Endodermal cell (in vitro differentiated cells): ENCODE data around the gene GALM. TPM values are rescaled to one million over a fixed set of nuclear protein-coding genes. Genes with fewer than 3 reads are reported as not detected.

ENCODE experiments used
- DNase-seq: peaks from one replicate; pipeline ENCODE4 v3.0.0-alpha.2; 2017
- H3K27ac ChIP-seq: 2 replicates; pipeline ENCODE4 v1.5.1; 2013; ENCODE audit warnings: mild to moderate bottlenecking, low read depth, low read length, moderate library complexity
- H3K27me3 ChIP-seq: 2 replicates; pipeline ENCODE4 v1.6.1; 2013; ENCODE audit warnings: mild to moderate bottlenecking, low read length, moderate library complexity; ENCODE audit not compliant: insufficient read depth, control insufficient read depth, poor library complexity, severe bottlenecking
- H3K36me3 ChIP-seq: 2 replicates; pipeline ENCODE4 v1.7.0; 2013; ENCODE audit warnings: mild to moderate bottlenecking, low read length, moderate library complexity; ENCODE audit not compliant: control insufficient read depth, insufficient read depth
- H3K4me1 ChIP-seq: one replicate; pipeline ENCODE4 v1.7.0; 2013; ENCODE audit warnings: low read length; ENCODE audit not compliant: control insufficient read depth, insufficient read depth
- H3K4me3 ChIP-seq: 2 replicates; pipeline ENCODE4 v1.5.1; 2013; ENCODE audit warnings: mild to moderate bottlenecking, low read length, moderate library complexity
- H3K9ac ChIP-seq: 2 replicates; pipeline ENCODE4 v1.6.1; 2013; ENCODE audit warnings: mild to moderate bottlenecking, low read length, moderate library complexity; ENCODE audit not compliant: poor library complexity, severe bottlenecking; ENCODE audit errors: extremely low read depth
- H3K9me3 ChIP-seq: 2 replicates; pipeline ENCODE4 v1.6.1; 2013; ENCODE audit warnings: mild to moderate bottlenecking, low read length, moderate library complexity; ENCODE audit not compliant: control insufficient read depth
- H3K27ac Mint-ChIP-seq: 2 replicates; pipeline ENCODE4 v1.8.0; 2020; ENCODE audit warnings: mixed read lengths
- H3K27me3 Mint-ChIP-seq: 2 replicates; pipeline ENCODE4 v1.8.0; 2021; ENCODE audit warnings: mild to moderate bottlenecking, mixed read lengths; ENCODE audit not compliant: insufficient read depth
- H3K36me3 Mint-ChIP-seq: 2 replicates; pipeline ENCODE4 v1.8.0; 2020; ENCODE audit warnings: low read depth, mixed read lengths
- H3K4me1 Mint-ChIP-seq: 2 replicates; pipeline ENCODE4 v1.8.0; 2020; ENCODE audit warnings: mixed read lengths
- H3K4me3 Mint-ChIP-seq: 2 replicates; pipeline ENCODE4 v1.8.0; 2020; ENCODE audit warnings: mild to moderate bottlenecking, moderate library complexity, mixed read lengths
- H3K9me3 Mint-ChIP-seq: 2 replicates; pipeline ENCODE4 v1.8.0; 2020; ENCODE audit warnings: mild to moderate bottlenecking, mixed read lengths
- WGBS, 2 experiments: methylation state at CpG; one replicate each; pipeline versions ENCODE4 v1.1.5 to v1.1.7; 2013; ENCODE audit warnings: missing lambda C conversion rate in 2 of 2, mixed read lengths in 1 of 2; ENCODE audit not compliant: insufficient coverage in 1 of 2, insufficient read length in 1 of 2; 5-methylcytosine and 5-hydroxymethylcytosine counted together
- total RNA-seq, 2 donors: library from RNA; stranded (reverse); fragmentation: NEBNext Ultra II Directional in 1 of 2; extraction: Animal tissue kit (Norgen Biotek cat#: 25700) in 1 of 2; gene quantifications; 2 replicates in 1 of 2; 3 replicates in 1 of 2; pipeline ENCODE4 v1.2.1, GENCODE V29; 2021
- TF ChIP-seq, protein P1 (sequence below): fragments of 200-600 bp; sonication (generic); conservative IDR thresholded peaks from 2 replicates; pipeline ENCODE4 v1.5.0; 2021; ENCODE audit warnings: antibody characterized with exemption, mild to moderate bottlenecking

Gene GALM
- total RNA-seq, 2 donors from 2014 or later: 14.2 to 16.2 TPM

GRCh38 chr2:38652431-38653273 lies 13.3 kb upstream of the GALM start:
- TF ChIP-seq, protein P1, sequence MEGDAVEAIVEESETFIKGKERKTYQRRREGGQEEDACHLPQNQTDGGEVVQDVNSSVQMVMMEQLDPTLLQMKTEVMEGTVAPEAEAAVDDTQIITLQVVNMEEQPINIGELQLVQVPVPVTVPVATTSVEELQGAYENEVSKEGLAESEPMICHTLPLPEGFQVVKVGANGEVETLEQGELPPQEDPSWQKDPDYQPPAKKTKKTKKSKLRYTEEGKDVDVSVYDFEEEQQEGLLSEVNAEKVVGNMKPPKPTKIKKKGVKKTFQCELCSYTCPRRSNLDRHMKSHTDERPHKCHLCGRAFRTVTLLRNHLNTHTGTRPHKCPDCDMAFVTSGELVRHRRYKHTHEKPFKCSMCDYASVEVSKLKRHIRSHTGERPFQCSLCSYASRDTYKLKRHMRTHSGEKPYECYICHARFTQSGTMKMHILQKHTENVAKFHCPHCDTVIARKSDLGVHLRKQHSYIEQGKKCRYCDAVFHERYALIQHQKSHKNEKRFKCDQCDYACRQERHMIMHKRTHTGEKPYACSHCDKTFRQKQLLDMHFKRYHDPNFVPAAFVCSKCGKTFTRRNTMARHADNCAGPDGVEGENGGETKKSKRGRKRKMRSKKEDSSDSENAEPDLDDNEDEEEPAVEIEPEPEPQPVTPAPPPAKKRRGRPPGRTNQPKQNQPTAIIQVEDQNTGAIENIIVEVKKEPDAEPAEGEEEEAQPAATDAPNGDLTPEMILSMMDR: no peak
- Histone ChIP-seq H3K27ac (no peak overlapping the region), H3K4me1 (peaks cover 5% of the 10 kb centered on the region), H3K36me3 (no peaks in the 10 kb centered on the region), H3K9me3 (no peaks in the 10 kb centered on the region), H3K9ac (no peak overlapping the region), H3K4me3 (no peak overlapping the region), H3K27me3 (peaks cover 8% of the 10 kb centered on the region)
- Mint-ChIP-seq H3K27ac (no peak overlapping the region), H3K9me3 (no peaks in the 10 kb centered on the region), H3K4me3 (no peak overlapping the region), H3K27me3 (peaks cover 2% of the 10 kb centered on the region), H3K4me1 (peaks cover 14% of the 10 kb centered on the region), H3K36me3 (no peaks in the 10 kb centered on the region)
- 95 to 100% methylated on average over 3 to 6 of the region's 6 CpGs for WGBS, 2 experiments
- no peak for DNase-seq

GRCh38 chr2:38653380-38653714 lies 12.6 kb upstream of the GALM start:
- Histone ChIP-seq H3K9me3 (no peaks in the 10 kb centered on the region), H3K27me3 (peaks cover 8% of the 10 kb centered on the region), H3K27ac (no peak overlapping the region), H3K9ac (no peak overlapping the region), H3K4me1 (peaks cover 5% of the 10 kb centered on the region), H3K36me3 (no peaks in the 10 kb centered on the region), H3K4me3 (no peak overlapping the region)
- Mint-ChIP-seq H3K4me1 (peaks cover 7% of the 10 kb centered on the region), H3K9me3 (no peaks in the 10 kb centered on the region), H3K27me3 (peaks cover 2% of the 10 kb centered on the region), H3K36me3 (no peaks in the 10 kb centered on the region), H3K27ac (no peak overlapping the region), H3K4me3 (no peak overlapping the region)
- TF ChIP-seq, protein P1: no peak
- 67% methylated on average over 1 of the region's 2 CpGs; no CpG with 5 or more reads in 1 of the 2 experiments for WGBS, 2 experiments
- DNase-seq: no peak

GRCh38 chr2:38653715-38654527 lies 12.0 kb upstream of the GALM start:
- peaks cover 2% of the 10 kb centered on the region for H3K27me3 Mint-ChIP-seq
- no peaks in the 10 kb centered on the region for H3K9me3 ChIP-seq
- H3K4me1 Mint-ChIP-seq: peaks cover 4% of the 10 kb centered on the region
- no peak overlapping the region for H3K9ac ChIP-seq
- H3K4me3 Mint-ChIP-seq: no peak overlapping the region
- H3K36me3 ChIP-seq: no peaks in the 10 kb centered on the region
- no peak overlapping the region for H3K27ac Mint-ChIP-seq
- H3K36me3 Mint-ChIP-seq: no peaks in the 10 kb centered on the region
- TF ChIP-seq, protein P1: no peak
- peaks cover 5% of the 10 kb centered on the region for H3K4me1 ChIP-seq
- no peak overlapping the region for H3K4me3 ChIP-seq
- peaks cover 8% of the 10 kb centered on the region for H3K27me3 ChIP-seq
- no peak for DNase-seq
- no peak overlapping the region for H3K27ac ChIP-seq
- no peaks in the 10 kb centered on the region for H3K9me3 Mint-ChIP-seq
- 90 to 91% methylated on average over 4 to 9 of the region's 10 CpGs for WGBS, 2 experiments
